ENCODE data around the gene RIBC1.
"Not testable (repeated sequence)": the region's sequence is repeated elsewhere in the genome, so short reads cannot be mapped to it uniquely, and the experiment has no call there.

GRCh38 chrX:53468659-53469058 is 46.0 kb downstream of the RIBC1 start:
- TF ChIP-seq ZNF585B (tag by site-specific recombination; IDR thresholded peaks at IDR 0.05); ZSCAN30 (tag by site-specific recombination; IDR thresholded peaks at IDR 0.05); ZNF677 (tag by site-specific recombination; IDR thresholded peaks at IDR 0.05); ZSCAN18 (tag by site-specific recombination; IDR thresholded peaks at IDR 0.05); ZEB2 (tag by site-specific recombination; IDR thresholded peaks at IDR 0.05); YY1 (tag by site-specific recombination; IDR thresholded peaks at IDR 0.05); ZNF549 (tag by site-specific recombination; IDR thresholded peaks at IDR 0.05); ZNF211 (tag by site-specific recombination; IDR thresholded peaks at IDR 0.05; ENCODE audit: low read depth); ZNF354C (tag by site-specific recombination; IDR thresholded peaks at IDR 0.05; ENCODE audit: borderline replicate concordance, low read depth): not testable (repeated sequence)
- TF ChIP-seq ZNF146 (tag by site-specific recombination; IDR thresholded peaks at IDR 0.05) = peak; percentile 94
- TF ChIP-seq, protein P1, sequence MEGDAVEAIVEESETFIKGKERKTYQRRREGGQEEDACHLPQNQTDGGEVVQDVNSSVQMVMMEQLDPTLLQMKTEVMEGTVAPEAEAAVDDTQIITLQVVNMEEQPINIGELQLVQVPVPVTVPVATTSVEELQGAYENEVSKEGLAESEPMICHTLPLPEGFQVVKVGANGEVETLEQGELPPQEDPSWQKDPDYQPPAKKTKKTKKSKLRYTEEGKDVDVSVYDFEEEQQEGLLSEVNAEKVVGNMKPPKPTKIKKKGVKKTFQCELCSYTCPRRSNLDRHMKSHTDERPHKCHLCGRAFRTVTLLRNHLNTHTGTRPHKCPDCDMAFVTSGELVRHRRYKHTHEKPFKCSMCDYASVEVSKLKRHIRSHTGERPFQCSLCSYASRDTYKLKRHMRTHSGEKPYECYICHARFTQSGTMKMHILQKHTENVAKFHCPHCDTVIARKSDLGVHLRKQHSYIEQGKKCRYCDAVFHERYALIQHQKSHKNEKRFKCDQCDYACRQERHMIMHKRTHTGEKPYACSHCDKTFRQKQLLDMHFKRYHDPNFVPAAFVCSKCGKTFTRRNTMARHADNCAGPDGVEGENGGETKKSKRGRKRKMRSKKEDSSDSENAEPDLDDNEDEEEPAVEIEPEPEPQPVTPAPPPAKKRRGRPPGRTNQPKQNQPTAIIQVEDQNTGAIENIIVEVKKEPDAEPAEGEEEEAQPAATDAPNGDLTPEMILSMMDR (tag by site-specific recombination; IDR thresholded peaks at IDR 0.05) = not testable (repeated sequence)
- TF ChIP-seq, protein P2, sequence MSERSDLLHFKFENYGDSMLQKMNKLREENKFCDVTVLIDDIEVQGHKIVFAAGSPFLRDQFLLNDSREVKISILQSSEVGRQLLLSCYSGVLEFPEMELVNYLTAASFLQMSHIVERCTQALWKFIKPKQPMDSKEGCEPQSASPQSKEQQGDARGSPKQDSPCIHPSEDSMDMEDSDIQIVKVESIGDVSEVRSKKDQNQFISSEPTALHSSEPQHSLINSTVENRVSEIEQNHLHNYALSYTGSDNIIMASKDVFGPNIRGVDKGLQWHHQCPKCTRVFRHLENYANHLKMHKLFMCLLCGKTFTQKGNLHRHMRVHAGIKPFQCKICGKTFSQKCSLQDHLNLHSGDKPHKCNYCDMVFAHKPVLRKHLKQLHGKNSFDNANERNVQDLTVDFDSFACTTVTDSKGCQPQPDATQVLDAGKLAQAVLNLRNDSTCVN (tag by site-specific recombination; optimal IDR thresholded peaks at IDR 0.05) = not testable (repeated sequence)

Measured in HEK293 (cell line).